ENCODE measurements around the gene TENM4. TPM values are rescaled to one million over a fixed set of nuclear protein-coding genes. Genes with fewer than 3 reads are reported as not detected.

Gene TENM4
- polyA plus RNA-seq, 1 of the 3 experiments (the other 2 are of a cell fraction): 16.7 TPM

DNA sequence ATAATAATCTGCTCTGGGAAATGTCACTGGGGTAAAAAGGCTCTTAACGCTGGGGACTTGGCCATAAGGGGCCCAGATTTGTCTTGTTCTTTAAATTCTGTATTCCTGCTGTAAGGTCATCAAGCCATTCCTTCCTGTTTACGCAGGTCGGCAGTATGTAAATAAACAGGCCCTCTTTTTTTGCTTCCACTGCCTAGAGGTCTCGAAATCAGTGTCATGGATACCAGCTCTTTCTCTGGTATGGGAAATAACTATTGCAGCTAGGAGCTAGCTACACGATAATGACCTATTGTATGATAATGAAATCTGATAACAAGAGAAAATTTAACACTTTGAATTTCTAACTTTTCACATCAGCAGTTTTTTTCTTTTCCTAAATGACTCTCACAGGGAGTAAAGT is 657.0 kb downstream of the TENM4 start:
- Histone ChIP-seq H3K4me3 (ENCODE audit: low read depth in 2 of 2, low read length in 1 of 2) (no peak overlapping the region), H4K20me1 (ENCODE audit: insufficient read depth) (no peaks in the 10 kb centered on the region), H3K79me2 (ENCODE audit: insufficient read depth) (no peaks in the 10 kb centered on the region), H3K9me2 (no peaks in the 10 kb centered on the region), H3K4me1 (ENCODE audit: control insufficient read depth in 1 of 2, insufficient read depth in 2 of 2, low read depth in 1 of 2, low read length in 1 of 2) (peaks cover 9 to 31% of the 10 kb centered on the region in 2 experiments; a peak in 3 of 4 replicates), H3K36me3 (replicated peaks in 1 of 2; ENCODE audit: control insufficient read depth in 1 of 2, insufficient read depth in 2 of 2, low read length in 1 of 2) (peaks cover 4 to 25% of the 10 kb centered on the region in 2 experiments), H3K27ac (ENCODE audit: low read depth in 2 of 2, low read length in 1 of 2) (peak overlapping the region; percentile 48 to 64), H3F3A (replicated peaks; ENCODE audit: insufficient read depth) (peaks cover 15% of the 10 kb centered on the region), H3K9ac (no peak overlapping the region), H2AFZ (ENCODE audit: low read depth) (no peak overlapping the region), H3K9me3 (no peaks in the 10 kb centered on the region), H3K4me2 (no peak overlapping the region), H3K27me3 (ENCODE audit: insufficient read depth) (no peaks in the 10 kb centered on the region)
- CTCF ChIA-PET: interaction anchor here (0.5 to 3.5 kb wide), 4 partner anchors 13 to 169 kb away, joined by 3 to 21 read pairs (median 6); no protein-coding TSS in a partner anchor
- TF ChIP-seq NFIC (IDR thresholded peaks at IDR 0.05; ENCODE audit: borderline replicate concordance) (no peak), RCOR1 (IDR thresholded peaks at IDR 0.05; ENCODE audit: low read length) (no peak), RAD21 (IDR thresholded peaks at IDR 0.05; ENCODE audit: low read length) (no peak), FOXM1 (IDR thresholded peaks at IDR 0.05; ENCODE audit: low read depth) (no peak), TAF1 (IDR thresholded peaks at IDR 0.05; ENCODE audit: borderline replicate concordance, low read depth, low read length) (no peak), POLR2AphosphoS5 (IDR thresholded peaks at IDR 0.05; ENCODE audit: low read depth, low read length) (no peak), TCF12 (IDR thresholded peaks at IDR 0.05) (no peak), SMC3 (IDR thresholded peaks at IDR 0.05; ENCODE audit: low read depth, low read length) (no peak), YY1 (IDR thresholded peaks at IDR 0.05; ENCODE audit: low read depth) (no peak), MXI1 (IDR thresholded peaks at IDR 0.05; ENCODE audit: low read depth, low read length) (no peak), NRF1 (IDR thresholded peaks at IDR 0.05; ENCODE audit: low read depth, low read length) (no peak), RXRA (IDR thresholded peaks at IDR 0.05; ENCODE audit: borderline replicate concordance, low read depth) (no peak), FOSL2 (IDR thresholded peaks at IDR 0.05; ENCODE audit: borderline replicate concordance, low read depth) (no peak), CTCF (IDR thresholded peaks at IDR 0.05) (no peak), FOXJ3 (CRISPR knock-in tag; IDR thresholded peaks at IDR 0.05) (no peak), JUND (IDR thresholded peaks at IDR 0.05) (no peak), REST (IDR thresholded peaks at IDR 0.05; ENCODE audit: low read depth, low read length) (no peak), ELF1 (IDR thresholded peaks at IDR 0.05) (no peak)
- TF ChIP-seq, protein P1, sequence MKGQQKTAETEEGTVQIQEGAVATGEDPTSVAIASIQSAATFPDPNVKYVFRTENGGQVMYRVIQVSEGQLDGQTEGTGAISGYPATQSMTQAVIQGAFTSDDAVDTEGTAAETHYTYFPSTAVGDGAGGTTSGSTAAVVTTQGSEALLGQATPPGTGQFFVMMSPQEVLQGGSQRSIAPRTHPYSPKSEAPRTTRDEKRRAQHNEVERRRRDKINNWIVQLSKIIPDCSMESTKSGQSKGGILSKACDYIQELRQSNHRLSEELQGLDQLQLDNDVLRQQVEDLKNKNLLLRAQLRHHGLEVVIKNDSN (IDR thresholded peaks at IDR 0.05; ENCODE audit: borderline replicate concordance, low read depth): no peak
- TF ChIP-seq, protein P2, sequence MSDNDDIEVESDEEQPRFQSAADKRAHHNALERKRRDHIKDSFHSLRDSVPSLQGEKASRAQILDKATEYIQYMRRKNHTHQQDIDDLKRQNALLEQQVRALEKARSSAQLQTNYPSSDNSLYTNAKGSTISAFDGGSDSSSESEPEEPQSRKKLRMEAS (IDR thresholded peaks at IDR 0.05; ENCODE audit: low read depth): no peak
- 81% methylated on average over 5 of the region's 5 CpGs for WGBS (ENCODE audit: low lambda C conversion rate)
- DNase-seq: no peak
- POLR2A ChIA-PET: no interaction called here

All from SK-N-SH (cell line).